Thoracic aorta (tissue), 2 donors: Measurements from ENCODE around the gene MIPEP. TPM values are rescaled to one million over a fixed set of nuclear protein-coding genes. Genes with fewer than 3 reads are reported as not detected.

Experiments used
- ATAC-seq: fragments of 150-250 bp; one replicate; pipeline ENCODE4 v1.8.0; 2017; ENCODE audit warnings: low read depth; ENCODE audit not compliant: insufficient number of reproducible peaks, low FRiP score
- DNase-seq: peaks from one replicate; pipeline ENCODE4 v3.0.0-alpha.2; 2020; ENCODE audit warnings: low spot score
- H3K27ac ChIP-seq, 2 donors: fragments of 200-600 bp; sonication (generic); 1 replicate in 1 of 2; 2 replicates in 1 of 2; pipeline ENCODE4 v1.5.1; 2016; ENCODE audit warnings: mild to moderate bottlenecking in 2 of 2, moderate library complexity in 2 of 2
- H3K27me3 ChIP-seq: fragments of 200-600 bp; sonication (generic); replicated peaks from 2 replicates; pipeline ENCODE4 v1.6.0; 2016; ENCODE audit warnings: mild to moderate bottlenecking; ENCODE audit not compliant: insufficient read depth
- H3K36me3 ChIP-seq: fragments of 200-600 bp; sonication (generic); one replicate; pipeline ENCODE4 v1.5.1; 2016
- H3K4me1 ChIP-seq, 2 donors: fragments of 200-600 bp; sonication (generic); 1 replicate in 1 of 2; 2 replicates in 1 of 2; pipeline versions ENCODE4 v1.5.1 to v1.6.0; 2016; ENCODE audit warnings: low read depth in 2 of 2, mild to moderate bottlenecking in 1 of 2; ENCODE audit not compliant: control insufficient read depth in 1 of 2
- H3K4me3 ChIP-seq: fragments of 200-600 bp; sonication (generic); 2 replicates; pipeline ENCODE4 v1.5.1; 2016; ENCODE audit warnings: mild to moderate bottlenecking
- H3K9me3 ChIP-seq: fragments of 200-600 bp; sonication (generic); 2 replicates; pipeline ENCODE4 v1.5.1; 2016
- total RNA-seq, 2 donors: library from RNA; depleted of rRNA; stranded (reverse); fragments of >200 nt; gene quantifications; one replicate each; pipeline versions ENCODE4 v1.1.0 to v1.2.3, GENCODE V29; 2016
- TF ChIP-seq, protein P1 (sequence below): fragments of 200-600 bp; sonication (generic); IDR thresholded peaks from one replicate; pipeline ENCODE4 v1.5.1; 2019; ENCODE audit warnings: antibody characterized with exemption

The MIPEP gene
- total RNA-seq, 2 donors from 2014 or later: 11.6 to 12.0 TPM

DNA sequence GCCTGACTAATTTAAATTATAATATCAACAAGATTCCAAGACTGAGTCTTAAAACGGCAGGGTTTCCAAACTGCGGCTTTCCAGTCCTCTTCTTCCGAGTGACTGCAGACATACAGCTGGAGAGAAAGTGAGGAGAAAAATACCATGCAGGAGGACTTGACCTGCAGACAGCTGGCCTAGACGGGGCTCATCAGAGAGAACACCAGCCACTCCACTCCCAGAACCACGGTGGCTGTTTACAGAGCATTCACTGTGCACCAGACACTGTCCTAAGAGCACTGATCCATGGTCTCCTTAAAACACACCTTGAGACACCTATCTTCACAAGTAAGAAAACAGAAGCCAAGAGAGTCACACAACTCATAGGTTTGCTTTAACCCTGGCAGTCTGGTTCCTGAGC, 152.7 kb downstream of the MIPEP start:
- TF ChIP-seq, protein P1, sequence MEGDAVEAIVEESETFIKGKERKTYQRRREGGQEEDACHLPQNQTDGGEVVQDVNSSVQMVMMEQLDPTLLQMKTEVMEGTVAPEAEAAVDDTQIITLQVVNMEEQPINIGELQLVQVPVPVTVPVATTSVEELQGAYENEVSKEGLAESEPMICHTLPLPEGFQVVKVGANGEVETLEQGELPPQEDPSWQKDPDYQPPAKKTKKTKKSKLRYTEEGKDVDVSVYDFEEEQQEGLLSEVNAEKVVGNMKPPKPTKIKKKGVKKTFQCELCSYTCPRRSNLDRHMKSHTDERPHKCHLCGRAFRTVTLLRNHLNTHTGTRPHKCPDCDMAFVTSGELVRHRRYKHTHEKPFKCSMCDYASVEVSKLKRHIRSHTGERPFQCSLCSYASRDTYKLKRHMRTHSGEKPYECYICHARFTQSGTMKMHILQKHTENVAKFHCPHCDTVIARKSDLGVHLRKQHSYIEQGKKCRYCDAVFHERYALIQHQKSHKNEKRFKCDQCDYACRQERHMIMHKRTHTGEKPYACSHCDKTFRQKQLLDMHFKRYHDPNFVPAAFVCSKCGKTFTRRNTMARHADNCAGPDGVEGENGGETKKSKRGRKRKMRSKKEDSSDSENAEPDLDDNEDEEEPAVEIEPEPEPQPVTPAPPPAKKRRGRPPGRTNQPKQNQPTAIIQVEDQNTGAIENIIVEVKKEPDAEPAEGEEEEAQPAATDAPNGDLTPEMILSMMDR: no peak
- Histone ChIP-seq H3K4me3 (no peak overlapping the region), H3K9me3 (no peaks in the 10 kb centered on the region), H3K27ac (no peak overlapping the region), H3K4me1 (no peaks in the 10 kb centered on the region), H3K27me3 (no peaks in the 10 kb centered on the region), H3K36me3 (no peaks in the 10 kb centered on the region)
- DNase-seq (no peak), ATAC-seq (no peak)

DNA sequence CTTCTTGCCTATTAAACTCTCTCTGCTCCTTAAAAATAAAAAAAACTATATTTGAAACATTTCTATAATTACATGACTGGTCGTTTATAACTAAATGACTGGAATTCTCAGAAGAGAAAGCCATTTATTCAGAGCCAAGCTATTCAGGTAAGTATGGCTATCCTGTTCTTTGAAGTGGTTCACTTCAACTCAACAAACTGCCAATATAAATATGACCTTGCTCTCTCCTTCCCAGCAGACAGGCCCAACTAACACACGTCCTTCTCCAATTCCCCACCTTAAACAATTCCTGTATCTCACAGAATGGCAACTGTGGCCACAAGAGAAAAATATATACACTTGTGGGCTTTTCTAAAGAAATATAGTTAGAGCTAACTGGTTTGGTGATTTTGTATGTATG, 153.9 kb downstream of the MIPEP start:
- no peaks in the 10 kb centered on the region for H3K27me3 ChIP-seq
- TF ChIP-seq, protein P1: no peak
- H3K9me3 ChIP-seq: no peaks in the 10 kb centered on the region
- ATAC-seq (no peak), DNase-seq (no peak)
- no peak overlapping the region for H3K4me3 ChIP-seq
- no peak overlapping the region for H3K27ac ChIP-seq
- no peaks in the 10 kb centered on the region for H3K36me3 ChIP-seq
- H3K4me1 ChIP-seq: no peaks in the 10 kb centered on the region

DNA sequence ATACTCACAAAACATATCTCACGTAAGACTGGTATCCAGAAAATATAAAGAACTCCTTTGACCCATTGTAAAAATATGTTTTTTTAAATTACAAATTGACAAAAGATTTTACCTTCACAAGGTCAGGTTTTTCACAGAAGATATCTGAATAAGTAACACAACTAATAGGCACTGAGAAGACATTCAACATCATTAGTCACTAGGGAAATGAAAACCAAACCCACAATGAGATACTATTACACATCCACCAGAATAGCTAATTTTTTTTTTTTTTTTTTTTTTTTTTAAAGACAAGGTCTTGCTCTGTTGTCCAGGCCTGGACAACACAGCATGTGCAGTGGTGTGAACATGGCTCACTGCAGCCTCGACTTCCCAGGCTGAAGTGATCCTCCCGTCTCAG, 157.5 kb downstream of the MIPEP start:
- no peaks in the 10 kb centered on the region for H3K27me3 ChIP-seq
- TF ChIP-seq, protein P1: no peak
- peaks cover 4% of the 10 kb centered on the region for H3K36me3 ChIP-seq
- no peaks in the 10 kb centered on the region for H3K9me3 ChIP-seq
- H3K27ac ChIP-seq: no peak overlapping the region
- H3K4me3 ChIP-seq: no peak overlapping the region
- DNase-seq (no peak), ATAC-seq (no peak)
- peaks cover 2 to 4% of the 10 kb centered on the region in 2 donors for H3K4me1 ChIP-seq

DNA sequence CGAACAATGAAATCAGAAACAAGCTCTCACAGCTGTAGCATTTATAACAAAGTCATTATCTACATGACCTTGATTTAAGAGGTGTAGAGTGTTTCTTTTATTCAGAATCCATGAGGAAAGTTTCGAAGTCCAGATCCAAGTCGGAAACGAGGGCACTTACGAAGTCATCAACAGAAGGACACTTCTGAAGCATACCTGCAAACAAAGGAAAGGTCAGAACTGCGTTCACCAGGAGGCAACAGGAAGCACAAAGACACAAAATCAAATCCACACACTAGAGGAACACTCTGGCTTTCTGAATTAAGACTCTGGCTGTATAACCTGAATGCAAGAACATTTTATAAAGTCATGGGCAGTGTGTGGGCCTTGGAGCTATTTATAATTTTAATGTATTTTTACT, 158.9 kb downstream of the MIPEP start:
- no peak overlapping the region for H3K4me3 ChIP-seq
- H3K27ac ChIP-seq: no peak overlapping the region
- no peaks in the 10 kb centered on the region for H3K9me3 ChIP-seq
- H3K4me1 ChIP-seq: peaks cover 7 to 15% of the 10 kb centered on the region in 2 donors
- ATAC-seq (no peak), DNase-seq (no peak)
- peaks cover 4% of the 10 kb centered on the region for H3K36me3 ChIP-seq
- no peaks in the 10 kb centered on the region for H3K27me3 ChIP-seq
- TF ChIP-seq, protein P1: no peak

DNA sequence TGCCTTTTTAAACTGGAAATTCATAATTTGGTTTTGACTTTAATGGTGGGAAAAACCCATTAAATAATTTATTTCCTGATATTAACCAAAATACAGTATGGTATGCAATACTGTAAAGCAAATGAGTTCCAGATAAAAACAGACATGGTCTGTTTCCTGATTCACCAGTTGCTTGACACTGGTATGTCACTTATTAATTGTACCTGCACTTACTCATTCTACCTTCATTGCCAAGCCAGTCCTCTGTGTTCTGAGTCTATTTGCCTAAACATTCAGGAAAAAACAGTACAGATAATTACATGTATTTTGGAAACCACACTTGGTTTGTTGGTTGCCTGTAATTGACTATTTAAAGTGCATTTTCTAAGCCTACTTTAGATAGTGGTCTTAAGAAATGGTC, 159.7 kb downstream of the MIPEP start:
- no peak for DNase-seq
- H3K36me3 ChIP-seq: peaks cover 4% of the 10 kb centered on the region
- no peaks in the 10 kb centered on the region for H3K27me3 ChIP-seq
- ATAC-seq: no peak
- H3K27ac ChIP-seq: no peak overlapping the region
- H3K4me3 ChIP-seq: no peak overlapping the region
- peaks cover 7 to 16% of the 10 kb centered on the region in 2 donors for H3K4me1 ChIP-seq
- no peaks in the 10 kb centered on the region for H3K9me3 ChIP-seq
- TF ChIP-seq, protein P1: no peak
